GM19324 (cell line): ENCODE data around the gene SMOC2.
"Not testable (repeated sequence)": the region's sequence is repeated elsewhere in the genome, so short reads cannot be mapped to it uniquely, and the experiment has no call there.

ENCODE experiments used
- ATAC-seq: cut with Tn5 transposase; IDR thresholded peaks from one replicate; pipeline ENCODE4 v1.9.1; 2021; ENCODE audit warnings: mild to moderate bottlenecking, moderate library complexity; ENCODE audit not compliant: unreplicated experiment, low FRiP score

SMOC2 gene

GRCh38 chr6:168536196-168536595 is 95.2 kb downstream of the SMOC2 start:
- no peak for ATAC-seq

DNA sequence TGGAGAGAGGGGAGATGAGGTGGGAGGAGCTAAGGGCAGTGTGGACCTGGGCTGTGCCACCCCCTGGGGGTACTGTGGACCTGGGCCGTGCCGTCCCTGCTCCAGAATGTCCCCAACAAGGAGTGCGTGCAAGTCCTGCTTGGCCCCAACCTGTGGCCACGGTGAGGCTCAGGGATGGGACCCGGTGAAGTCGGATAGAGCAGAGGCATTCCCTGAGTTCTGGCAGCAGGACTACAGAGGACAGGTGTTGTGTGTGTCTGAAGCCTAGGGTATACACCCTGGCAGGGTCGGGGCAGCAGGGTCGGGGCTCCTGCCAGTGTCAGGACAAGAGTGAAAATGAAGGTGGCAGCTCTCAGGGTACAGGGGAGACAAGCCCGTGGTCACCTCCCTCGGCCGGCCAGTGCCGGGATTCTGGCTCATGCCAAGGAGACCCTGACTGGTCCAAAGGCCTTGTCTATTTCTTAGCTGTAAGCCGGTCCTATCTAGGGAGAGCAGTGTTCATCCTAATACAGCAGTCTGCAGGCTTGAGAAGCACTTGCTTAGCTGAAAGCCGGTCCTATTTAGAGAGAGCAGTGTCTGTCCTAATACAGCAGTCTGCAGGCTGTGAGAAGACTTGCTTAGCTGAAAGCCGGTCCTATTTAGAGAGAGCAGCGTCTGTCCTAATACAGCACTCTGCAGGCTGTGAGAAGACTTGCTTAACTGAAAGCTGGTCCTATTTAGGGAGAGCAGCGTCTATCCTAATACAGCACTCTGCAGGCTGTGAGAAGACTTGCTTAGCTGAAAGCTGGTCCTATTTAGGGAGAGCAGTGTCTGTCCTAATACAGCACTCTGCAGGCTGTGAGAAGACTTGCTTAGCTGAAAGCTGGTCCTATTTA is 95.9 kb downstream of the SMOC2 start:
- no peak for ATAC-seq

DNA sequence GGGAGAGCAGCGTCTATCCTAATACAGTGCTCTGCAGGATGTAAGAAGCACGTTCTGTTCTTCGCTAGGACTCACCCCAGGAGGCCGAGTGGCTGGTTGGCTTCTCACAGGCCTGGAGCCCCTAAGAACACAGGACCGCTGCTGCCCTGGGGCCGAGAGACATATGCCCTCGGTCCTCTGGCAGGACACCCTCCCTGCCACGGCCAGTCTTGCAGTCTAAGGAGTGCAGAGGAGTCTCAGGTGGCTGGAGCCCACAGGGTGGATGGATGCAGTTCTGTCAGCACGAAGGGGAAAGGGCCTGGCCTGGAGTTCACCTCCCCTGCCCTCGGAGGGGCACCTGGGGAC is 96.5 kb downstream of the SMOC2 start:
- no peak for ATAC-seq

GRCh38 chr6:168538188-168538891 is 97.4 kb downstream of the SMOC2 start:
- not testable (repeated sequence) for ATAC-seq

DNA sequence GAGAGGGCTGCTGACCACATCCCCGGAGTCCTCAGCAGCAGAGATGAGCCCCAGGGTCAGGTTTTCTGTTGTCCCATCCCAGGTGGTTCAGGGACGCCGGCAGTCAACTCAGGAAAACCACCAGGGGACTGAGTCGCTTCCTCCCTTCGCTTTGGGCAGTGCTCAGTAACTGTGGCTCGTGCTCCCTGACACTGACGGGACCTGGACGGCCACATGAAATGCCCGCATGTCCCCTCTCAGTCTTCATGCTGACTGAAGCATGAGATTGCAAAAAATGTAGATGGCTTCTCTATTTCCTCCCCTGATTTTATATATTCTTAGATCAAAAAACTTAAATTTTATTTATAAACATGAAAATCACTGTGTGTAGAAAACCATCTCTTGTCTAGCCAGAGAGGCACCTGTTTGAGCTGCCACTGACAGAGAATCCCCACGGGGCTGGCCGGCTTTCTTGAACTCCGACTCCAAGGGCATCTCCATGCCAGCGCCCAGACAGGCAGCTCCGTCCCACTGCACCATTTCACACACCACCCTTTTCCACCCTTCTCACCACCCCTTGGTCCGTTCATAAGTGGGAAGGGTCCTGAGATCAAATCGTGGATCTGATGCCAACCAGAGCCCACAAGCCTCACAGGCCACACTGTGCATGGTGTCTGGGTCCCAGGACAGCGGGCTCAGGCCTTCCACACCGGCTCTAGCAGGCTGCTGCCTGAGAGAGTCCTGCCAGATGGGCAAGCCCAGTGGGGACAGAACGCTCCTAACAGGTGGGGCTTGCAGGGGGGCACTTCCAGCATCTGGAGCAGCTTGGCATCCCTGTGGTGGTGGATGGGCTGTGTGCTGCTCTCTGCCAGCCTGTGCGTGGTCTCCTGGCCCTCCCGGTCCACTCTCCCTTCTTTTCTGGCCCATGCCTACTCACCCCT is 98.2 kb downstream of the SMOC2 start:
- ATAC-seq: no peak

DNA sequence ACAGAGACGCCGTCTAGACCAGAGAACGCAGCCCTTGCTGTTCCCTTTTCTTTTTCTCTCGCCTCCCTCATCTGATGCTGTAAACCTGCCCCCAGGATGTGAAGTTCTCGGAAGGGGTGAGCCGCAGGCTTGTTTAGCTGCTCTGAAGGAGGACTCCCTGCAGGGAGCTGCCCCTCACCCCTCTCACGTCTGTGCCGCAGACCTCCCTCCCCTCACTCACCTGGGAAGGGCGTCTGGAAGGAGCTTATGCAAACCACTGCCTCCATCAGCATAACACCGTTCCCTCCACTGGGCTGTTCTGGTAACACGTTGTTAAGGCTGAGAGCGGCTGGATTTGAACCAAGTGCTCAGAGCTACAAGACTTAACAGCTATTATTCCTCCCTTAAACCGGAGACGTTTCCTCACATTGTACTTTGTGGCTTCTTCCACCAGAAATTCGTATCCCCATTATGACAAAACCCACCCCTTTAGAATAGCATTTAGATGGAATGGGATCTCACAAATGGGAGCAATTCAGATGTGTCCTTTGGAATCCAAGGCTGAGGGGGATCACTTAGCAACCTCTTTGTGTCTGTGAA is 99.8 kb downstream of the SMOC2 start:
- ATAC-seq: no peak

DNA sequence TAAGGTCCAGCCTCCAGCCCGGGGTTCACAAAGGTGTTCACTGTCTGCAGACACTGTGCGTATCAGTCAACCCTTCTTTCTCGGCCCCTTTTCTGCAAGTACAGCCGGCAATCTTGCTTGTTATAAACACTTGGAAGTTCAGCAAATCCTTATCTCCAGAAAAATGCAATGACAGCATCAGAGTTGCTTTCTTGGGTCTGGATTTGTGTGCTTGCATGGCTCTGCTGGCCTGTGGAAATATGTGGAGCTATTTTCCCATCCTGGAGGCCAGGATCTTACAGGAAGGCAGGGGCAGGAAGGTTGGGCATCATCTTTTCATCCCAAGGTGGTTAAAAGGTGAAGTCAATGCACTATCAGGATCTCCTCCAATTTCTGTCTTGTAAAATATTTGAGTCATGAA is 100.3 kb downstream of the SMOC2 start:
- no peak for ATAC-seq

- no peak for ATAC-seq
These were observed 101.3 kb downstream of the SMOC2 start for GRCh38 chr6:168542301-168542700.

DNA sequence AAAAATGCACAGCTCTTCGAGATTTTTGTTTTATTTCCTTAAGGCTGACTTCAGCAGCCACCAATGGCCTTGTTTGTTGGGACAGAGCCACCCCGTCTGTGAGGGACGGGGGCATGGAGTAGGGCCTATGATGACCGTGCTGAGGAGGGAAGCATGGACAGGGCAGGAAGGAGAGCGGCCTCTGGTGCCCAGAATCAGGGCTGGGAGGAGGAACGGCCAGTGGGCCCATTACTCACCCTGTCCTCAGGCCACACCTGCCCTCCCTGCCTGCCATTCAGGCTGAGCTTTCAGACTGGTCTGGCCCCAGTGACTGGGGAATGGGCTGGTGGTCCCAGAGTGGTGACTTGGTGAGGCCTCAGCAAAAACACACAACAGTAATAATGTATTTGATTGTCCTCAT is 104.4 kb downstream of the SMOC2 start:
- no peak for ATAC-seq

DNA sequence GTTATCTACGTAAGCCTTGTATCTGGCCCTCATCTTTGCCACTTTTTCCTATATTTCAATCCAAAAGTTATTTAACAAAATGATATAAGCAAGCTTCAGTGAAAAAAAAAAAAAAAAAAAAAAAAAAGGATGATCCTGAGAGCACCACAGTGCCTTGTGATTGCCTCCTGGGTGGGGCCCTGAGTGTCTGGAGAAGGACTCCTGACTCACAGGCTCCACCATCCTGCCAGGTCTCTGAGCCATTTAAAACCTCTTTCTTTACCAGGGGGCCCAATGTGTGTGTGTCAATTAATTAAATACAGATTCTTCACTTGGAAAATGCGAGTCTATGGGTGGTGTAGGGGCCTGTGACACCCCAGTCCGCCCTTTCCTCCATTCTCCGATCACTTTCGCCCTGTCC is 105.2 kb downstream of the SMOC2 start:
- ATAC-seq: no peak

GRCh38 chr6:168546730-168547129 is 105.7 kb downstream of the SMOC2 start:
- ATAC-seq: no peak

DNA sequence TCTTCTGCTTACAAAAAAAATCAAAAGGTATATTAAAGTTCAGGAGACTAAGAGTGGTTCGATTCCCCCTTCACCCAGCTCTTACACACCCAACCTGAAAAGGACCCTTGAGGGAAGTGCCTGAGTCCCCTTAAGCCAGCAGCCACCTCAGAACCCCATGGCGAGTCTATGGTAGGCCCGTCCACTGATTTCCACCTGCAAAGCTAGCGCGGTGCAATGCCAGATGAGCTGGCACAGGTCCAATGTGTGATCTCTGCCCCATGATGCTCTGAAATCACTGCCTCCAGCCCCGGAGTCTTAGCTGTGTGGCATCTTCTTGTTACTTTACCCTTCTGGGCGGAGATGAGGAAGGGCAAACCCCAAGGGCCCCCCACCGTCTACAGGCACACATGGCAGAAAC is 109.3 kb downstream of the SMOC2 start:
- no peak for ATAC-seq

- no peak for ATAC-seq
These were observed 113.5 kb downstream of the SMOC2 start for GRCh38 chr6:168554472-168554871.

DNA sequence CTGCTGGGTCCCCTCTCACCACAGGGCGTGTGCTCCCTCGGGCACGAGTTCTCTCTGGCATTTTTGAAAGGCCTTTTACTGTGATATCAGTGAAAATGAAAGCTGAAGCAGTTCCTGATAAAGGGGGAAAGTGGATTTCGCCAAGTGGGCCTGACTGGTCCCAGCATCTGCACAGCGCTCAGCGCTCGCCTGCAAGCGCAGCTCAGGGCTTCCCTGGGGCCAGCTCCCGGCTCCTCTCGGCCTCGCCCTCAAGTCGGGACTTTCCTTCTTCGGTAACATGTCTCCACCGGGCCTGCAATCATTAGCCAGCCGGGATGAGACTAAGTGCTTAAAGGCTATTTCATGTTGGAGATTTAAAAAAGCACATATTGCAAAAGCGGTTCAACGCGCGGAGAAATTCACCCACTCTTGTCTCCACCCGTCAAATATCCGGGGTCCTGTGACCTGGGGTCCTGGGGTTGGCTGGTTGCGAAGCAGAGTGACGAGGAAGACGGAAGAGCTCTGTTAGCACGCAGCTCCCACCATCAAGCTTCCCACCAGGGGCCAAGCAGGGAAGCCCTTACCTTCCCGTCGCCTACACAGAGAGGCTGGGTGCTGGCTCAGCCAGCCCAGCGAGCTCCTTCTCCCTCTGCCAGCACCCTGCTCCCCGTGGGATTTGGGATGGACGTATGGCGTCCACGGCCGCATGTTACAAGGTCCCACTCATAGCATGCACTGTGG is 114.1 kb downstream of the SMOC2 start:
- ATAC-seq: no peak

DNA sequence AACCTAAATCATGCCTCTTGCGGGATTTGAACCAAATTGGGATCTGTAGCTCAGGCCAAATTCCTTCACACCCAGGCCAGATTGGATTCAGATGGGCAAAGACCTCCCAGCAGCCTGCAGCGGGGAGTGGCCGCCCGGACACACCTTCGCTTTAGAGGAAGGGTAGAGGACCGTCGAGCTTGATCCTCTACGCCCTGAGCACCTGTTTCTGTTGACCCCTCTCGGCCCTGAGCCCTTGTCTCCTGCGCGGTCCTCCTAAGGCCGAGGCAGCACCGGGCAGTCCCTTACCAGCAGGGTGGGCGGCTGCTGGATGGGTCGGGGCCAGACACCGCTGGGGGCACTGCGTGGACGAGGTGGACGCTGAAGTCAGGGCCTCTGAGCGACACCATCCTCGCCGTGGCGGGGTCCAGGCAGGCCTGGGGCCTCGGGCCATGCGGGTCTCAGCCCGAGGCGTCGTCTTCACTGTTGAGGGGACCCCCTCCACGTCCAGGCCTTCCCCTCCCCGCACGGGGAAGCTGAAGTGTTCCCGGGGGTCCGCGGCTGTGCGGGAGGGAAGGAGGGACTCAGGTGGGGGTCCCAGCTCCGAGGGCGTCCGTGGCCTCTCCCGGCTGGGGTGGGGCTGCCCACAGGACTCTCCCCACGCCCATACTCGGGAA is 114.8 kb downstream of the SMOC2 start:
- no peak for ATAC-seq

DNA sequence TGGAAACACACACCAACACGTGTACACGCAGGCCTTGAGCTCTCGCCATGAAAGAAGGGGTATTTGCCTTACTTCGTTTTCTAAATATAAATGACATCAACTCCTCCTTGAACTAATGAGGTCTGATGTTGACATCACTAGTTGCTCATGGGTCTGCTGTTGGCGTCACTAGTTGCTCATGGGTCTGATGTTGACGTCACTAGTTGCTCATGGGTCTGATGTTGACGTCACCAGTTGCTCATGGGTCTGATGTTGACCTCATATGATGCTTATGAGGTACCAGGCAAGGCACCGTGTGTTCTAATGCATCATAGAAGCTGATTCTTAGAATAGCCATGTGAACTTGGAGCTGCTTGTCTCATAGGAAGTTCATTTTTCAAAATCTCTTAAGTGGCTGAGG is 116.5 kb downstream of the SMOC2 start:
- ATAC-seq: no peak

DNA sequence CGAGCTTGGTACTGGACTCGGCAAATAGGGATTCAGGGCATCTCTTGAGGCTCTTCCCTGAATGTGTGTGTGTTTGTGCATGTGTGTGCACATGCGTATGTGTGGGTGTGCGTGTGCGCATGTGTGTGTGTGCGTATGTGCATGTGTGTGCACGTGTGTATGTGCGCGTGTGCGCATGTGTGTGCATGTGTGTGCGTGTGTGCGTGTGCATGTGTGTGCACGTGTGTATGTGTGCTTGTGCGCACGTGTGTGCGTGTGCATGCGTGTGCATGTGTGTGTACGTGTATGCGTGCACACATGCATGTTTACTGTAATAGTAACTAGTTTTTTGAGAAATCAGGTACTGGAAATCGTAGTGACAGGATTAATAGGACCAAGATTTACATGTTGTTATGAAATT is 117.7 kb downstream of the SMOC2 start:
- ATAC-seq: no peak

DNA sequence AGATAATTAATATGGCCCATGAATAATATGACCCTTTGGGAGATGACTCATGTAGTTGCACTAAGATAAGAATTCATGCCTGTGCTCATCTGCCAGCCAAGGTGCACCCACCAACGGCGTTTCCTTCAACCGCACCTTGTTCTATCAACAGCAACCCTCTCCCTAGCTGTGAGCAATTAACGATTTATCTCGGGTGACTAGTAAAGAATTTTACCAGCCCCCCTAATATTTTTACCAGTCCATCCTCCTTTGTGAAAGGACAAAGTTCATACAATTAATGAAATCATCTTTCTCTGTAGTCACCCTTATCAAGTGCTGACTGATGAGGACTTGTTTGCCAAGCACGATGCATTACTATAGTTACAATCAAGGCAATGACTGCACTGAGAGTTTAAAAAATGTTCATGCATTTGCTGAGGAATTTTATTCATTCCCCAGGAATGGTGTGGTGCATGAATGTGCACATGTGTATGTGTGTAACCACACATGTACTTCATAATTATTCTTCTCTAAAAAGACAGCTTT is 118.7 kb downstream of the SMOC2 start:
- no peak for ATAC-seq

- ATAC-seq: no peak
These were observed 119.1 kb downstream of the SMOC2 start for GRCh38 chr6:168560126-168560525.
